Skeletal muscle cell (primary cell): ENCODE measurements around the gene PIK3C2B.
"Not testable (repeated sequence)": the region's sequence is repeated elsewhere in the genome, so short reads cannot be mapped to it uniquely, and the experiment has no call there.

Experiments
- DNase-seq: peaks from one replicate; pipeline ENCODE4 v3.0.0-alpha.2; 2010; ENCODE audit warnings: low read depth
- H3K4me3 ChIP-seq: 2 replicates; pipeline ENCODE4 v1.5.1; 2011; ENCODE audit warnings: low read depth, mild to moderate bottlenecking, control low read depth, low read length, moderate library complexity

Gene PIK3C2B, protein sequence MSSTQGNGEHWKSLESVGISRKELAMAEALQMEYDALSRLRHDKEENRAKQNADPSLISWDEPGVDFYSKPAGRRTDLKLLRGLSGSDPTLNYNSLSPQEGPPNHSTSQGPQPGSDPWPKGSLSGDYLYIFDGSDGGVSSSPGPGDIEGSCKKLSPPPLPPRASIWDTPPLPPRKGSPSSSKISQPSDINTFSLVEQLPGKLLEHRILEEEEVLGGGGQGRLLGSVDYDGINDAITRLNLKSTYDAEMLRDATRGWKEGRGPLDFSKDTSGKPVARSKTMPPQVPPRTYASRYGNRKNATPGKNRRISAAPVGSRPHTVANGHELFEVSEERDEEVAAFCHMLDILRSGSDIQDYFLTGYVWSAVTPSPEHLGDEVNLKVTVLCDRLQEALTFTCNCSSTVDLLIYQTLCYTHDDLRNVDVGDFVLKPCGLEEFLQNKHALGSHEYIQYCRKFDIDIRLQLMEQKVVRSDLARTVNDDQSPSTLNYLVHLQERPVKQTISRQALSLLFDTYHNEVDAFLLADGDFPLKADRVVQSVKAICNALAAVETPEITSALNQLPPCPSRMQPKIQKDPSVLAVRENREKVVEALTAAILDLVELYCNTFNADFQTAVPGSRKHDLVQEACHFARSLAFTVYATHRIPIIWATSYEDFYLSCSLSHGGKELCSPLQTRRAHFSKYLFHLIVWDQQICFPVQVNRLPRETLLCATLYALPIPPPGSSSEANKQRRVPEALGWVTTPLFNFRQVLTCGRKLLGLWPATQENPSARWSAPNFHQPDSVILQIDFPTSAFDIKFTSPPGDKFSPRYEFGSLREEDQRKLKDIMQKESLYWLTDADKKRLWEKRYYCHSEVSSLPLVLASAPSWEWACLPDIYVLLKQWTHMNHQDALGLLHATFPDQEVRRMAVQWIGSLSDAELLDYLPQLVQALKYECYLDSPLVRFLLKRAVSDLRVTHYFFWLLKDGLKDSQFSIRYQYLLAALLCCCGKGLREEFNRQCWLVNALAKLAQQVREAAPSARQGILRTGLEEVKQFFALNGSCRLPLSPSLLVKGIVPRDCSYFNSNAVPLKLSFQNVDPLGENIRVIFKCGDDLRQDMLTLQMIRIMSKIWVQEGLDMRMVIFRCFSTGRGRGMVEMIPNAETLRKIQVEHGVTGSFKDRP (N-terminal part only)

DNA sequence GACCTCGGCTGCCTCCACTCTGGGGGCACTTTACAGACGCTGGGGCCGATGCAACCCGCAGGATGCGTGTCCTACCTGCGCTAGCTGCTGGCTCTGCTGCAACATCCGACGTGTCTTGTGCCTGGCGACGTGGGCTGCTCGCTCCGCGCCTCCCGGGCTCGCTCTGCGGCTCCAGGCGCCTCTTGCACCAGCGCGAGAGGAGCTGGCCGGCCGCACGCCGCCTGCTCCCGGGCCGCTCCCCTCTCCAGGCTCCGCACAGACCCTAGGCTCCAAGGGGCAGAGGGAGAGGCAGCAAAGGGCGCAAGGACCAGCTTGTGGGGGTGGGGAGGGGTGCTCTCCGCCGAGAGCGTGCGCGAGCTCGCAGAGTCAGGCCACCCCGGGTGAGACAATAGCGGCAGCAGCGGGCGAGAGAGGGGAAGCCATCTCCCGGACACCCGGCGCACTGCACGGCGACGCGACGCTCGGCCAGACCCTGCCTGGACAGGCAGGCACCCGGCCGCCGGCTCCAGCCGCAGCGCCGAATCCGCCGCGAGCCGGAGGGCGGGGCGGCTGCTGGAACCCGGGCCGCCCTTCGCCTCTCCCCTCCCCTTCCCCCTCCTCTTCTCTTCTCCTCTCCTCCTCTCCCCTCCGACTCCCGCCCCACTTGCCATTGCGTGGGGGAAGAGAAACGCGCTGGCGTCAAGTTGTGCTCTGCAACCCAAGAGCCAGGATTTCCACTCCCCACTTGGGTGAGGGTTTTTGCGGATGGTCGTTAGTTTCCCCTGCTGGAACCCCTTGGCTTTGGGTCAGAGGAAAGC, at the start of gene PIK3C2B:
Gene PIK3C2B (minus strand): TSS at position 525 of the 797 bp plus-strand sequence. CDS start 25,003 bp downstream, outside the sequence.
- peak; percentile 19 for DNase-seq
- H3K4me3 ChIP-seq: peak within 1 kb of the TSS; percentile 67

GRCh38 chr1:204544321-204544720, 49.7 kb upstream of the PIK3C2B start:
- peak; percentile 31 for DNase-seq
- H3K4me3 ChIP-seq: no peak overlapping the region

DNA sequence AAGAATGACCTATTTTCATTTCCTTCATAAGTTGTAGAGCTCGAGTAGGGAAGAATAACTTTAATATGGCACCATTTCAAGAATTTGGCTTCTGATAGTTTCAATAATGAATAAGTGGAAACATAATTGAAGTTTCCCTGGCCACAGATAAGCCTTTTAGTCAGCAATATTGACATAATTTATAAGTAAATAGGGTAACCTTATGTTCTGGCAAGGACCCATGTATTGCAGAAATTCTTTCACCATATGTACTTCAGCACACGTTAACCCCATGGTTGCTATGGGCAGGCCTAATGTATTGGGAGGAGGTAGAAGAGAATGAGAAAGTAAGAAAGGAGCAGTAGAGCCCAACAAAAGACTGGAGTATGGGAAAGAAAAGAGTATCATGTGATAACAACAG, 47.0 kb upstream of the PIK3C2B start:
- no peak for DNase-seq
- no peak overlapping the region for H3K4me3 ChIP-seq

DNA sequence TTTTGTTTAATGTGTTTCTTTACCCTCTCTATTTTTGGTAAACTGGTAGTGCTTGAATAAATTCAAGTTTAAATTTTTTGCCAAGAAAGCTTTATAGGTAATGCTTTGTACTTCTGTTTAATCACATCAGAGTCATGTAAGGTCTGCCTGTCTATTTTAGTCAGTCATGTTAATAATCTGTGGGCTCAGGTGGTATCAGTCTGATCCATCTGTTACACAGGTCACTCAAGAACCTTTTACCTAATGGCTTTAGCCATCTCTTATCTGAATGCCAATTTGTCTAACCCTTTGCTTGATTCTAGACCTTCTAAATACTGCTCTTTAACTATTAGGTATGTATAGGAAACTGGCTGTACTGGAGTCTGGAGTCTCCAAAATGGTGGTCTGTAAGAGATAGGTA, 38.2 kb upstream of the PIK3C2B start:
- H3K4me3 ChIP-seq: no peak overlapping the region
- no peak for DNase-seq

DNA sequence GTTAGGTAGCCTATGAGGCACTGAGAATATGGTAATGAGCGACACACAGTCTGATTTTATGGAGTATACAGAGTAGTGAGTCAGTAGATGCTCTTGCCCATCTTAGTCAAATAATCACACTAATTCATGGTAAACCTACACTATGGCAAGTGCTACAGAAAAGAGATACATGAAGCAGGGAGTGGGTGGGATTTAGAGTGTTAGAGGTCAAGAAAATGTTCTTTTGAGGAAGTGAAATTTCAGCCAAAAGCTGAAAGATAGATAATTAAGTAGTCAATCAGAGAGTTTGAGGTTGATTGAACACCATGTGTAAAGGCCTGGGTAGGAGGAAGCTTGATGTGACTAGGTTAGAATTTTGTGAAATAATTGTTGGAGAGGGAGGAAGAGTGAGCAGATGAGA, 36.3 kb upstream of the PIK3C2B start:
- no peak overlapping the region for H3K4me3 ChIP-seq
- DNase-seq: no peak

DNA sequence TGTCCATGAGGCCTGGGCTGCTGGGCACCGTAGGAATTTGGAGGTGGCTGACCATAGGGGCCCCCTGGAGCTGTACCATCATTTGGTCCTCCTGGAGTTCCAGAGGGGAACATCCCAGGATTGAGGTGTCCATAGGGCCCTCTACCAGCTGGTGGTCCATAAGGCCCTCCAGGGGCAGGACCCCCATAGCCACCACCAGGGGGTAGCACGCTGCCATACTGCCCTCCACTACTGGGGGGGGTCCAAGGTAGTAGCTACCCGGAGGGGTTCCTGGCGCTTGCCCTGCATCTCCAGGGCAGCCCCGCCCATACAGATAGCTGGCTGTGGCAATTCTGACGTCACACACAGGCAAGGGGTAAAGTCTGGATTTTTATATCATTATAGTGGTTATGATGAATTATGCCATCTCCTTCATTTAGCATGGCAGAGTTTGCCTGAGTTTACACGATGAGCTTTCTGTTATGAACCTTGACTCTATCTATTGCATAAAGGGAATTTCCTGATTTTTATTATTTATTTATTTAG, 34.8 kb upstream of the PIK3C2B start:
- no peak overlapping the region for H3K4me3 ChIP-seq
- DNase-seq: no peak

DNA sequence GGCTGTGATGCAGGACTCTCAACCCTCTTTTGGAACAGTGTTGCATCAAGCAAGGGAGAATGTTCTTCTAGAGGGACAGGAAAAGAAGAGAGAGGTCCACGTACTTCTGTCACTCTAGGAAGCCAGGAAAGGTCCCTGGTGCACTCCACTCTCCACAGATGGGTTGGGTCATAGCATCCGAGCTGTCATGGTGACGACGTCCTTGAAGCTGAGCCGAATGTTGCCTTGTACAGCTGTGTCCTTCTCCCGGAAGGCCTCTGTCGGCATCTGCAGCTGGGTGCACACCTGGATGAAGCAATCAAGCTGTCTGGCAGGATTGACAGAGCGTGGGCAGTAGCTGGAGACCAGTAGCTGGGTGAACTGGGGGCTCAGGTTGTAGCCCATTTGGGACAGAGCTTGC, 34.1 kb upstream of the PIK3C2B start:
- H3K4me3 ChIP-seq: no peak overlapping the region
- no peak for DNase-seq

DNA sequence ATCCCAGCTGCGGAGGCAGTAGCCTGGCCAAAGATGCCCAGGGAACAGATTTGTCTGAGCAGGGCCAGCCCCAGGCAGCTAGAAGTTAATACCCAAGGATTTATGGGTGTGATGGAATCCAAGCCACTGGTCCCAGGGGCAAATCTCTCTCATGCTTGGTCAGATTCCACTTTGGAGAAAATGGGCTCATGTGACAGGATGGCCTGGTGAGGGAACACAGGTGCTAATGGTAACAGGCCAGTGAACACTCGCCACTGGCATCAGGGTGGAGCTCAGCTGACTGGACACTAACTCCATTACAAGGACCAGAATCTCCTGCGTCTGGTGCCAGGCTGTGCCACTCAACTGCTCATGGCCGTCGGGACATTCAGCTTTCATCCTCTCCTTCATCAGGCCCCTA, 33.6 kb upstream of the PIK3C2B start:
- H3K4me3 ChIP-seq: no peak overlapping the region
- no peak for DNase-seq

DNA sequence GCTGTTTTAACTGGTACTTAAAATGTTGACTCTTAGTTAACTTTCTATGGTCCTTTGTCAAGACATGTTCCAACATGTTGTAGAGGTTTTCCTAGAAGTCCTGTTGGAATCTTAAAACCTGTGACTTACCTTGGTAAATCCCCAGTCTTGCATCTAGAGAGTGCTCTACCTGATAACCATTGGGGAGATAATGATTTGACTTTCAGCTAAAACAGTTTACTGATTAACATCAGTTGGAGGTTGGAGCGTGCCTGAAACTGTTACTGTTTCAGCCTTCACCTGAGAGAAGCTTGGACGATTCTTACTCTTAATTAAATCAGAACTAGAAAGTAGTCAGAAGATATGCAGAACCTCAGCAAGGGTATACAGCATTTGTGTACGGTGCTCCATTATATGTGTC, 30.4 kb upstream of the PIK3C2B start:
- no peak overlapping the region for H3K4me3 ChIP-seq
- no peak for DNase-seq

DNA sequence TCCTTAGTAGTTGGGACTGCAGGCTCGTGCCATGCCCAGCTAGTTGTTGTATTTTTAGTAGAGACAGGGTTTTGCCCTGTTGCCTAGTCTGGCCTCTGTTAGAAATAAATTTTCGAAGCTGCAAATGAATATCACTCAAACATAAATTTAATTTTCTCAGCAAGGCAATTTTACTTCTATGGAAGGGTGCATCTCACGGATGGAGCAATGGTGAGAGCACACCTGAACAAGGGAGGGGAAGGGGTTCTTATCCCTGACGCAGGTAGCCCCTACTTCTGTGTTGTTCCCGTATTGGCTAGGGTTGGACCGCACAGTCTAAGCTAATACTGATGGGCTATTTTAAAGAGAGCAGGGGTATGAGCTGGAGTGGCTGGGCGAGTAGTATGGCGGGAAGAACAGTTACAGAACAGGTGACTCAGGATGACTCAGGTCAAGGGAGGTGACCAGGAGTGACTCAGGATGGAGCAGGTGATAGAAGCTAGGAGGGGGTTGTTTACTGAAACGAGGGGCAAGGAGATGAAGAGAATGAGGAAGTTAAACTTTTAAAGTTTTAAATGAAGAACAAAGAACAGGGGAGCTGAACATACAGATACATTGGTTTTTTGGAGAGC, 29.1 kb upstream of the PIK3C2B start:
- no peak overlapping the region for H3K4me3 ChIP-seq
- DNase-seq: no peak

DNA sequence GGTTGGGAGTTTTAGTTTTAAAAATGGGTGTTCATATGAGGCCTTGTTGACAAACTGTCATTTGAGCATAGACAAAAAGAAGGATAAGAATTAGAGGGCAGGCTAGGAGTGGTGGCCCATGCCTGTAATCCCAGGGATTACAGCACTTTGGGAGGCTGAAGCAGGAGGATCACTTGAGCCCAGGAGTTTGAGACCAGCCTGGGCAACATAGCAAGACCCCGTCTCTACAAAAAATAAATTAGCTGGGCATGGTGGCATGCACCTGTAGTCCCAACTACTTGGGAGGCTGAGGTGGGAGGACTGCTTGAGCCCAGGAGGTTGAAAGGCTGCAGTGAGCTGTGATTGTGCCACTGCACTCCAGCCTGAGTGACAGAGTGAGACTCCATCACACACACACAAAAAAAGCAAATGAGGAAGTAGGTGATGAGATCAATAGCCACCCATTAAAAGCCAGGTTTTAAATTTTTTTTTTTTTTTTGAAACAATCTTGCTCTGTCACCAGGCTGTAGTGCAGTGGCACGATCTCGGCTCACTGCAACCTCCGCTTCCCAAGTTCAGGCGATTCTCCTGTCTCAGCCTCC, 27.4 kb upstream of the PIK3C2B start:
- DNase-seq, H3K4me3 ChIP-seq: not testable (repeated sequence)

GRCh38 chr1:204520834-204521709, 26.5 kb upstream of the PIK3C2B start:
- no peak overlapping the region for H3K4me3 ChIP-seq
- DNase-seq: peak; percentile 43

DNA sequence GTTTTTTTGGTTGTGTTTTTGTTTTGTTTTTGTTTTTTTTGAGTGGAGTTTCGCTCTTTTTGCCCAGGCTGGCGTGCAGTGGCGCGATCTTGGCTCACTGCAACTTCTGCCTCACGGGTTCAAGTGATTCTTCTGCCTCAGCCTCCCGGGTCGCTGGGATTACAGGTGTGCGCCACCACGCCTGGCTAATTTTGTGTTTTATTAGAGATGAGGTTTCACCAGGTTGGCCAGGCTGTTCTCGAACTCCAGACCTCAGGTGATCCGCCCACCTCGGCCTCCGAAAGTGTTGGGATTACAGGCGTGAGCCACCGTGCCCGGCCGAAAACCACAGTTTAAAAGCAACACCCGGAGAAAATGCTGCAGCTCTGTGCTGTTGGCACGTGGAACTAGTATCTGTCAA, 22.8 kb upstream of the PIK3C2B start:
- not testable (repeated sequence) for DNase-seq
- peak overlapping the region; percentile 87 for H3K4me3 ChIP-seq

- DNase-seq: peak; percentile 89
- H3K4me3 ChIP-seq: peak within 1 kb of the TSS; percentile 87
Observed at GRCh38 chr1:204516180-204516879, 21.7 kb upstream of the PIK3C2B start, which contains the start of gene MDM4. TSS of gene MDM4 (plus strand) at chr1:204516406. CDS start at chr1:204525519, 9,113 bp downstream.

DNA sequence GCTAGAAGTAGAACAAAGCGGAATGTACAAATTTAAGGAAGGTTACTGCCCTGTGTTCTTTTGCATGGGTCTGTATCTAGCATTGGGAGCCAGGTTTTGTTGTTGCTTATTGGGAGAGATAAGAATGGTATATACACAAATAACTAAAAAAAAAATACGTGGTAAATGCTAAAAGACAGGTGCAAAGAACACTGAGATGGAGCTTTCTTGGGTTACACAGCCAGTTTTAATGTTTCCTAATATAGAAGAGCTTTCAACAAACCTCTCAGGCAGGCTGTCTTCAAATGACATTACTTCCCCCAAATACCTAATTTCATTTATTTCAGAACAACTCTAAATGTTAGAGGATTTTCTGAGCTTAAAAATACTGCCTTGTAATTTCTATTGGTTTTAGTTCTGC, 20.2 kb upstream of the PIK3C2B start:
- no peak overlapping the region for H3K4me3 ChIP-seq

GRCh38 chr1:204513117-204513716, 18.6 kb upstream of the PIK3C2B start:
- no peak for DNase-seq
- no peak overlapping the region for H3K4me3 ChIP-seq

More for the DNA sequence above, 20.2 kb upstream of the PIK3C2B start:
- DNase-seq: no peak
